Measurements from ENCODE around the gene TGM1.

DNA sequence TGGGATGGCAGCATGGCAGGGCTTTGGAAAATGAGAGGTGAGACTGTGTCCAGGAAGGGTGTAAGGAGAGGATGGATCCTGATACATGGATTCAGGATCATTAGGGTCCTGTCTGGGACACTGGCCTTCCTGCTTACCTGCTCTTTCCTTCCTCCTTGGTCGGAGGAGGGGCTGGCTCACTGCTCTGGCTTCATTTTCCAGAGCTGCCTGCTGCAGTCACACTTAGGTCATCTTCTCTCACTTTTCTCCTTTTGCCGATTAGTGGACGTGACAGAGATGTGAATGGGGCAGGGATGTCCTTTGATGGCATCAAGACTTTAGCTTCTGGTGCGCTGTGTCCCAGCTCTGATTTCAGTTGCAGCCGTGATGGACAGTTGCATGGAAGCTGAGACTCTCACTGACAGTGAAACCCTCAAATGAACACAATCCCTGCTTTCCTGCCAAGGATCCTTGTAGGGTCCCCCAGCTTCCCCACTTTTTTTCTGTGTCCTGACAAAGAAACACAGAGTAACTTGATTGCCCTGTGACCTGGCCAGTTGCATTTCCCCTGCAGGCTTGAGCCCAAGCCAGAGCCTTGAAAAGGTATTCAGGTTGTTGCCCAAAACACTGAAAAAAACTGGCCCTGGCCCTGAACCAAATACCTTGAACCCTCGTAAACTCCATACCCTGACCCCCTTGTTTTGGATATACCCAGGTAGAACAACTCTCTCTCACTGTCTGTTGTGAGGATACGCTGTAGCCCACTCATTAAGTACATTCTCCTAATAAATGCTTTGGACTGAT lies 45.6 kb upstream of the TGM1 start:
- TF ChIP-seq, protein P1, sequence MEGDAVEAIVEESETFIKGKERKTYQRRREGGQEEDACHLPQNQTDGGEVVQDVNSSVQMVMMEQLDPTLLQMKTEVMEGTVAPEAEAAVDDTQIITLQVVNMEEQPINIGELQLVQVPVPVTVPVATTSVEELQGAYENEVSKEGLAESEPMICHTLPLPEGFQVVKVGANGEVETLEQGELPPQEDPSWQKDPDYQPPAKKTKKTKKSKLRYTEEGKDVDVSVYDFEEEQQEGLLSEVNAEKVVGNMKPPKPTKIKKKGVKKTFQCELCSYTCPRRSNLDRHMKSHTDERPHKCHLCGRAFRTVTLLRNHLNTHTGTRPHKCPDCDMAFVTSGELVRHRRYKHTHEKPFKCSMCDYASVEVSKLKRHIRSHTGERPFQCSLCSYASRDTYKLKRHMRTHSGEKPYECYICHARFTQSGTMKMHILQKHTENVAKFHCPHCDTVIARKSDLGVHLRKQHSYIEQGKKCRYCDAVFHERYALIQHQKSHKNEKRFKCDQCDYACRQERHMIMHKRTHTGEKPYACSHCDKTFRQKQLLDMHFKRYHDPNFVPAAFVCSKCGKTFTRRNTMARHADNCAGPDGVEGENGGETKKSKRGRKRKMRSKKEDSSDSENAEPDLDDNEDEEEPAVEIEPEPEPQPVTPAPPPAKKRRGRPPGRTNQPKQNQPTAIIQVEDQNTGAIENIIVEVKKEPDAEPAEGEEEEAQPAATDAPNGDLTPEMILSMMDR (IDR thresholded peaks at IDR 0.05; ENCODE audit: poor library complexity): no peak
- no peak for TF ChIP-seq EZH2phosphoT487 (IDR thresholded peaks at IDR 0.05; ENCODE audit: low read depth, severe bottlenecking, unreplicated experiment)

Measured in hepatocyte (in vitro differentiated cells).